ENCODE measurements around the gene RFPL3.
A peak's percentile ranks its signal among the peaks of the same experiment; 100 is the strongest.

- TF ChIP-seq CTCF (IDR thresholded peaks at IDR 0.05; ENCODE audit: insufficient read depth, low read length), result peak; percentile 54
- TF ChIP-seq POLR2AphosphoS5 (IDR thresholded peaks at IDR 0.05; ENCODE audit: low read depth), result no peak
- TF ChIP-seq REST (IDR thresholded peaks at IDR 0.05; ENCODE audit: insufficient replicate concordance, low read depth), result no peak
These were observed 21.1 kb downstream of the RFPL3 start for GRCh38 chr22:32378707-32379272.
